Measurements from ENCODE around the gene APOL1. TPM values are rescaled to one million over a fixed set of nuclear protein-coding genes. Genes with fewer than 3 reads are reported as not detected.

Gene APOL1
- total RNA-seq, 1 experiment from 2014 or later = 16.0 TPM

DNA sequence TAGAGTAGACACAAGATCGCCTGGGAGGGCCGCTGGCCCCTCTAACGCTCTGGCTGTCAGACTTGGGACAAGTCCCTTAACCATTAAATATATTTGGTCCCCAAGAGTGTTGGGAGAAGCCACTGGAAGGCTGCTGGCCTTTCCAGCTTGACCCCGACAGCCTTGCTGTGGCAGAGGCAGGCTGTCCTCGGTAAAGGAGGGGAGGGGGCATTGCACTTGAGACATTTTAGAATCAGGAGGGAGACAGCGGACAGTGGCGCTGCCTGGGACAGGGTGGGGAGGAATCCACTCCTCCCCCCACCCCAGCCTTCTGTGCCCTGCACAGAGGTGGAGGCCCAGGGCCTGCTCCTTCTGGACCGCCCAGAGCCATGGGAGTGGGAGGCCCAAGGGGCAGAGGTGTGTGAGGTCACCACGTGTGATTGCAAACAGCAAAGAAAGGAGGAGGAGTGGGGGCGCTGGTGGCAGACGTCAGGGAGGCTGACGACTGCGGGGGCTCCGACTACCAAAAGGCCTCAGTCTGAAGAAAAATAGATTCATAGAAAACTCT, 28.9 kb downstream of the APOL1 start:
- no peaks in the 10 kb centered on the region for H3K9me3 ChIP-seq (ENCODE audit: control insufficient read depth, insufficient read depth, low read depth, low read length)
- H3K36me3 ChIP-seq (ENCODE audit: control insufficient read depth, insufficient read depth, low read length) = peaks cover 14% of the 10 kb centered on the region
- DNase-seq (ENCODE audit: low read depth, low spot score) (no peak), ATAC-seq (no peak)
- intact Hi-C loops (cut with micrococcal nuclease; ENCODE audit: unreplicated experiment) (no loop called here), in situ Hi-C loops (cut with HindIII; ENCODE audit: low pct_unique_long_range_greater_than_20kb, low sequenced_read_pairs) (no loop called here)
- H3K4me3 ChIP-seq (ENCODE audit: low read depth in 2 of 2, low read length in 2 of 2) = no peak overlapping the region
- no peak for TF ChIP-seq SIN3A (IDR thresholded peaks at IDR 0.05; ENCODE audit: borderline replicate concordance, insufficient read depth, low read depth, low read length)
- CTCF ChIA-PET = no interaction called here
- H3K4me1 ChIP-seq (ENCODE audit: control insufficient read depth, insufficient read depth, low read length) = peaks cover 4% of the 10 kb centered on the region; the same call in 1 of the 2 replicates
- no peaks in the 10 kb centered on the region for H3K27me3 ChIP-seq (ENCODE audit: control insufficient read depth, insufficient read depth, low read length)
- no TSS peak for BruUV-seq (replicated peaks)
- POLR2A ChIA-PET = no interaction called here
- H3K27ac ChIP-seq (ENCODE audit: low read length) = no peak overlapping the region

DNA sequence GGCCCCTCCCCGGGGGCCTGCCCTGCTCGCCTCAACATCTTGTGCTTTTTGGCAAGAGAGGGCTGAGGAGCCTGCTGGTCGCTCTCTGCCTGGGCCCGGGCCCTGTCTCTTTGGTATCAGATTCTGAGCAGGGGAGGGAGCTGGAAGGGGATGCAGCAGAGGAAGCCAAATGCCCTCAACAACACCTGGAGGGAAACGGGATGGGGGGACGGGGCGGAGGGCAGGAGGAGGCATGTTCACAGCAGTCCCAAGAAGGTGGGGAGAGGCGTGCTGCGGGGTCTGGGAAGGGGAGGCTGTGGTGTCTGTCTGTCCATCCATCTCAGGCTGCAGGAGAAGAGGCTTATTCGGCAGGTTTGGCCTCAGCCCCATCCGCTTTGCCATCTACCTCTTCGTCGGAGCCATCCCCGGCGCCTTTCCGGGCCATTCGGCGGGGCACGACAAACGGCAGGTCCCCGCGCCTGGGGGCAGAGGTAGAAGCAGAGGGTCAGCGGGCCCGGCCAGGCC, 29.4 kb downstream of the APOL1 start:
- H3K36me3 ChIP-seq (ENCODE audit: control insufficient read depth, insufficient read depth, low read length) = peaks cover 14% of the 10 kb centered on the region
- no peaks in the 10 kb centered on the region for H3K9me3 ChIP-seq (ENCODE audit: control insufficient read depth, insufficient read depth, low read depth, low read length)
- BruUV-seq (replicated peaks) = no TSS peak
- TF ChIP-seq, protein P1, sequence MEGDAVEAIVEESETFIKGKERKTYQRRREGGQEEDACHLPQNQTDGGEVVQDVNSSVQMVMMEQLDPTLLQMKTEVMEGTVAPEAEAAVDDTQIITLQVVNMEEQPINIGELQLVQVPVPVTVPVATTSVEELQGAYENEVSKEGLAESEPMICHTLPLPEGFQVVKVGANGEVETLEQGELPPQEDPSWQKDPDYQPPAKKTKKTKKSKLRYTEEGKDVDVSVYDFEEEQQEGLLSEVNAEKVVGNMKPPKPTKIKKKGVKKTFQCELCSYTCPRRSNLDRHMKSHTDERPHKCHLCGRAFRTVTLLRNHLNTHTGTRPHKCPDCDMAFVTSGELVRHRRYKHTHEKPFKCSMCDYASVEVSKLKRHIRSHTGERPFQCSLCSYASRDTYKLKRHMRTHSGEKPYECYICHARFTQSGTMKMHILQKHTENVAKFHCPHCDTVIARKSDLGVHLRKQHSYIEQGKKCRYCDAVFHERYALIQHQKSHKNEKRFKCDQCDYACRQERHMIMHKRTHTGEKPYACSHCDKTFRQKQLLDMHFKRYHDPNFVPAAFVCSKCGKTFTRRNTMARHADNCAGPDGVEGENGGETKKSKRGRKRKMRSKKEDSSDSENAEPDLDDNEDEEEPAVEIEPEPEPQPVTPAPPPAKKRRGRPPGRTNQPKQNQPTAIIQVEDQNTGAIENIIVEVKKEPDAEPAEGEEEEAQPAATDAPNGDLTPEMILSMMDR (IDR thresholded peaks at IDR 0.05) = no peak
- TF ChIP-seq POLR2AphosphoS5 (IDR thresholded peaks at IDR 0.05; ENCODE audit: low read depth, low read length) = no peak
- TF ChIP-seq, protein P2, sequence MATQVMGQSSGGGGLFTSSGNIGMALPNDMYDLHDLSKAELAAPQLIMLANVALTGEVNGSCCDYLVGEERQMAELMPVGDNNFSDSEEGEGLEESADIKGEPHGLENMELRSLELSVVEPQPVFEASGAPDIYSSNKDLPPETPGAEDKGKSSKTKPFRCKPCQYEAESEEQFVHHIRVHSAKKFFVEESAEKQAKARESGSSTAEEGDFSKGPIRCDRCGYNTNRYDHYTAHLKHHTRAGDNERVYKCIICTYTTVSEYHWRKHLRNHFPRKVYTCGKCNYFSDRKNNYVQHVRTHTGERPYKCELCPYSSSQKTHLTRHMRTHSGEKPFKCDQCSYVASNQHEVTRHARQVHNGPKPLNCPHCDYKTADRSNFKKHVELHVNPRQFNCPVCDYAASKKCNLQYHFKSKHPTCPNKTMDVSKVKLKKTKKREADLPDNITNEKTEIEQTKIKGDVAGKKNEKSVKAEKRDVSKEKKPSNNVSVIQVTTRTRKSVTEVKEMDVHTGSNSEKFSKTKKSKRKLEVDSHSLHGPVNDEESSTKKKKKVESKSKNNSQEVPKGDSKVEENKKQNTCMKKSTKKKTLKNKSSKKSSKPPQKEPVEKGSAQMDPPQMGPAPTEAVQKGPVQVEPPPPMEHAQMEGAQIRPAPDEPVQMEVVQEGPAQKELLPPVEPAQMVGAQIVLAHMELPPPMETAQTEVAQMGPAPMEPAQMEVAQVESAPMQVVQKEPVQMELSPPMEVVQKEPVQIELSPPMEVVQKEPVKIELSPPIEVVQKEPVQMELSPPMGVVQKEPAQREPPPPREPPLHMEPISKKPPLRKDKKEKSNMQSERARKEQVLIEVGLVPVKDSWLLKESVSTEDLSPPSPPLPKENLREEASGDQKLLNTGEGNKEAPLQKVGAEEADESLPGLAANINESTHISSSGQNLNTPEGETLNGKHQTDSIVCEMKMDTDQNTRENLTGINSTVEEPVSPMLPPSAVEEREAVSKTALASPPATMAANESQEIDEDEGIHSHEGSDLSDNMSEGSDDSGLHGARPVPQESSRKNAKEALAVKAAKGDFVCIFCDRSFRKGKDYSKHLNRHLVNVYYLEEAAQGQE (IDR thresholded peaks at IDR 0.05; ENCODE audit: insufficient read depth in 1 of 2, low read depth in 2 of 2, low read length in 1 of 2) = no peak
- no peak for TF ChIP-seq TCF7L2 (IDR thresholded peaks at IDR 0.05; ENCODE audit: low read depth, low read length)
- TF ChIP-seq SIN3A (IDR thresholded peaks at IDR 0.05; ENCODE audit: borderline replicate concordance, insufficient read depth, low read depth, low read length) = no peak
- H3K27me3 ChIP-seq (ENCODE audit: control insufficient read depth, insufficient read depth, low read length) = no peaks in the 10 kb centered on the region
- in situ Hi-C loops (cut with HindIII; ENCODE audit: low pct_unique_long_range_greater_than_20kb, low sequenced_read_pairs) = no loop called here
- ChIA-PET POLR2A (no interaction called here), CTCF (no interaction called here)
- intact Hi-C loops (cut with micrococcal nuclease; ENCODE audit: unreplicated experiment) = no loop called here
- H3K4me3 ChIP-seq (ENCODE audit: low read depth in 2 of 2, low read length in 2 of 2) = no peak overlapping the region
- peaks cover 4% of the 10 kb centered on the region; the same call in 1 of the 2 replicates for H3K4me1 ChIP-seq (ENCODE audit: control insufficient read depth, insufficient read depth, low read length)
- no peak overlapping the region for H3K27ac ChIP-seq (ENCODE audit: low read length)
- no peak for DNase-seq (ENCODE audit: low read depth, low spot score)
- no peak for ATAC-seq

DNA sequence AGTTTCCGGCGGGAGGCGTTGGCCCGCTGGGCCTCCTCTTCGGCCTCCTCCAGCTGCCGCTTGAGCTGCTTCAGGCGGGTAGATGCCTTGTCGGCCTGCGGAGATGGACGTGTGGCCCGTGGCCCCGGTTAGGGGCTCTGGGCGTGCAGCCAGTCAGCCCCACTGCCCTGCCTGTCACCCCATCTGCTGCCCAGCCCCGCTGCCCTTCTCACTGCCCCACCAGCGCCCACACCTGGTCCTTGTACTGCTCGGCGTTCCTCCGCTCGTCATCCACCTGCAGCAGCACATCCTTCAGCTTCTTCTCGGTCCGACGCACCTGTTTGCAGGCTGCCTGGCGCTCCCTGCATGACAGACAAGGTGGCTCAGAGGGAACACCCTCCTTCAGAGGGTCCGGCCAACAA, 31.2 kb downstream of the APOL1 start:
- Histone ChIP-seq H3K9me3 (ENCODE audit: control insufficient read depth, insufficient read depth, low read depth, low read length) (no peaks in the 10 kb centered on the region), H3K36me3 (ENCODE audit: control insufficient read depth, insufficient read depth, low read length) (peaks cover 14% of the 10 kb centered on the region), H3K4me3 (ENCODE audit: low read depth in 2 of 2, low read length in 2 of 2) (no peak overlapping the region), H3K27ac (ENCODE audit: low read length) (no peak overlapping the region), H3K27me3 (ENCODE audit: control insufficient read depth, insufficient read depth, low read length) (no peaks in the 10 kb centered on the region), H3K4me1 (ENCODE audit: control insufficient read depth, insufficient read depth, low read length) (peaks cover 3% of the 10 kb centered on the region; the same call in 1 of the 2 replicates)
- no TSS peak for BruUV-seq (replicated peaks)
- CTCF ChIA-PET = no interaction called here
- no peak for TF ChIP-seq SIN3A (IDR thresholded peaks at IDR 0.05; ENCODE audit: borderline replicate concordance, insufficient read depth, low read depth, low read length)
- TF ChIP-seq TCF7L2 (IDR thresholded peaks at IDR 0.05; ENCODE audit: low read depth, low read length) = no peak
- TF ChIP-seq, protein P1 (IDR thresholded peaks at IDR 0.05) = no peak
- ATAC-seq = no peak
- in situ Hi-C loops (cut with HindIII; ENCODE audit: low pct_unique_long_range_greater_than_20kb, low sequenced_read_pairs) = no loop called here
- POLR2A ChIA-PET = no interaction called here
- no peak for DNase-seq (ENCODE audit: low read depth, low spot score)
- intact Hi-C loops (cut with micrococcal nuclease; ENCODE audit: unreplicated experiment) = no loop called here

Measured in Panc1 (cell line).